Keratinocyte (primary cell): Measurements from ENCODE around the gene RIMS1.
"Not testable (repeated sequence)": the region's sequence is repeated elsewhere in the genome, so short reads cannot be mapped to it uniquely, and the experiment has no call there.

Source experiments
- EZH2 ChIP-seq: IDR thresholded peaks from one replicate; pipeline ENCODE4 v1.6.1; 2012; ENCODE audit warnings: inconsistent platforms, mild to moderate bottlenecking, low read length, moderate library complexity
- TF ChIP-seq, protein P1 (sequence below), 3 experiments: IDR thresholded peaks in 1 of 3; conservative IDR thresholded peaks in 1 of 3; optimal IDR thresholded peaks in 1 of 3; 2 replicates in 2 of 3; 3 replicates in 1 of 3; pipeline versions ENCODE3 to v1.5.1; 2011; ENCODE audit warnings: low read length in 3 of 3, mild to moderate bottlenecking in 3 of 3, moderate library complexity in 2 of 3, control low read depth in 1 of 3, inconsistent platforms in 1 of 3; ENCODE audit not compliant: insufficient read depth in 2 of 3; ENCODE audit errors: extremely low read depth in 1 of 3

DNA sequence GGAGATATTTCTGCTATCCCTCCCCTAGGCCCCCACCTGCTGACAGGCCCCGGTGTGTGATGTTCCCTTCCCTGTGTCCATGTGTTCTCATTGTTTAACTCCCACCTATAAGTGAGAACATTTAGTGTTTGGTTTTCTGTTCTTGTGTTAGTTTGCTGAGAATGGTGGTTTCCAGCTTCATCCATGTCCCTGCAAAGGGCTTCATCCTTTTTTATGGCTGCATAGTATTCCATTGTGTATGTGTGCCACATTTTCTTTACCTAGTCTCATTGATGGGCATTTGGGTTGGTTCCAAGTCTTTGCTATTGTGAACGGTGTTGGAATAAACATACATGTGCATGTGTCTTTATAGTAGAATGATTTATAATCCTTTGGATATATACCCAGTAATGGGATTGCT is 448.9 kb downstream of the RIMS1 start:
- TF ChIP-seq, protein P1, sequence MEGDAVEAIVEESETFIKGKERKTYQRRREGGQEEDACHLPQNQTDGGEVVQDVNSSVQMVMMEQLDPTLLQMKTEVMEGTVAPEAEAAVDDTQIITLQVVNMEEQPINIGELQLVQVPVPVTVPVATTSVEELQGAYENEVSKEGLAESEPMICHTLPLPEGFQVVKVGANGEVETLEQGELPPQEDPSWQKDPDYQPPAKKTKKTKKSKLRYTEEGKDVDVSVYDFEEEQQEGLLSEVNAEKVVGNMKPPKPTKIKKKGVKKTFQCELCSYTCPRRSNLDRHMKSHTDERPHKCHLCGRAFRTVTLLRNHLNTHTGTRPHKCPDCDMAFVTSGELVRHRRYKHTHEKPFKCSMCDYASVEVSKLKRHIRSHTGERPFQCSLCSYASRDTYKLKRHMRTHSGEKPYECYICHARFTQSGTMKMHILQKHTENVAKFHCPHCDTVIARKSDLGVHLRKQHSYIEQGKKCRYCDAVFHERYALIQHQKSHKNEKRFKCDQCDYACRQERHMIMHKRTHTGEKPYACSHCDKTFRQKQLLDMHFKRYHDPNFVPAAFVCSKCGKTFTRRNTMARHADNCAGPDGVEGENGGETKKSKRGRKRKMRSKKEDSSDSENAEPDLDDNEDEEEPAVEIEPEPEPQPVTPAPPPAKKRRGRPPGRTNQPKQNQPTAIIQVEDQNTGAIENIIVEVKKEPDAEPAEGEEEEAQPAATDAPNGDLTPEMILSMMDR (optimal IDR thresholded peaks at IDR 0.05 in 1 of 3, IDR thresholded peaks at IDR 0.05 in 1 of 3, conservative IDR thresholded peaks at IDR 0.05 in 1 of 3; ENCODE audit: extremely low read depth in 1 of 3, insufficient read depth in 2 of 3, low read length in 3 of 3), result not testable (repeated sequence)
- TF ChIP-seq EZH2, result not testable (repeated sequence)
